Frontal cortex (tissue), 4 donors: ENCODE measurements around the gene TFF3. TPM values are rescaled to one million over a fixed set of nuclear protein-coding genes. Genes with fewer than 3 reads are reported as not detected.

Experiments
- DNase-seq, 2 donors: peaks; one replicate each; pipeline ENCODE4 v3.0.0; 2012; ENCODE audit warnings: low spot score in 2 of 2
- FAIRE-seq: peaks from 2 replicates; lab custom pipeline; 2012; peaks lifted over from hg19 to GRCh38; lab: Jason Lieb, UNC
- total RNA-seq: library from RNA; depleted of rRNA; stranded (reverse); fragments of >200 nt; gene quantifications from one replicate; pipeline ENCODE4 v1.2.3, GENCODE V29; 2014
- donor health status: control.
- donor health status: control.
- donor health status: control.

The TFF3 gene
- total RNA-seq, 1 donor from 2014 or later = not detected

DNA sequence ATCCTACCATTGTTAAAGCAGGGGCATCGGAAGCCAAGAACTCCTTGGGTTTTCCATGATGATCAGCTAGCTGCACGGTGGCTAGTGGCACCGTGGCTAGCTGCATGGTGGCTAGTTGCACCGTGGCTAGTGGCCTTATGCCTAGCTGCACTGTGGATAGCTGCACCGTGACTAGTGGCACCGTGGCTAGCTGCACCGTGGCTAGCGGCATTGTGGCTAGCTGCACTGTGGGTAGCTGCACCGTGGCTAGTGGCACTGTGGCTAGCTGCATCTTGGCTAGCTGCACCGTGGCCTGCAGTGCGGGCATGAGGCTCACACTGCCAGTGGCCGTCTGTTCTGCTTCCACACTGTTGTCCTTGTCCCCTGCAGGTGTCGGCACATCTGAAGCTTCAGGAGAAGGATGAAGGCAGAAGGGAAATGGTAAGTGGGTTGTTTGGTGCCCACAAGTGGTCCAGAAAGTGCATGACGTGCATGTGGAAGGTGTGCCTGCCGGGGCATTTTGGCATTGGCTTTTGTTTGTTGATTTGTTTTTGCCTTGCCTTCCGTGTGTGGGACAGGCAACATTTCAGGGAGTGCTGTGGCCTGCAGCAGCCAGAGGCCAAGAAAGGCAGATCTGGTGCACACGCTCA is 38.6 kb downstream of the TFF3 start:
- FAIRE-seq (no peak), DNase-seq (no peak)

DNA sequence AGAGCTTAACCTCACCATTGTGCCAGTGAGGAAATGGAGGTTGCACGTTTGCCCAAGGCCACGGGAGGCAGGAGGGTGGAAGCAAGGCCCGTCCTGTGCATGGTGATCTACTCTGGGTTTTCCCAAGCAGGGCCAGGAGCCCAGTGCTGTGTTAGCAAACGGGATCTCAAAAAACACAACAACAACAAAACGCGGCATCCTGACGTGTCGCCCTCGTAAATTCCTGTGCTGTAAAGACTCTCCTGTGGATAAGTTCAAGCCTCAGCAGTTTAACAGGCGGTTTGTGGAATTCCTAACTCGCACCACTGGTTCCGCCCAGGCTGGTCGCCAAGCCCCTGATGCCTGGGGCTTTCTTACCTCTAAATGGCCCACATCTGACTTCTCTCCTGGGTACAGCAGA is 39.1 kb downstream of the TFF3 start:
- DNase-seq (no peak), FAIRE-seq (no peak)

DNA sequence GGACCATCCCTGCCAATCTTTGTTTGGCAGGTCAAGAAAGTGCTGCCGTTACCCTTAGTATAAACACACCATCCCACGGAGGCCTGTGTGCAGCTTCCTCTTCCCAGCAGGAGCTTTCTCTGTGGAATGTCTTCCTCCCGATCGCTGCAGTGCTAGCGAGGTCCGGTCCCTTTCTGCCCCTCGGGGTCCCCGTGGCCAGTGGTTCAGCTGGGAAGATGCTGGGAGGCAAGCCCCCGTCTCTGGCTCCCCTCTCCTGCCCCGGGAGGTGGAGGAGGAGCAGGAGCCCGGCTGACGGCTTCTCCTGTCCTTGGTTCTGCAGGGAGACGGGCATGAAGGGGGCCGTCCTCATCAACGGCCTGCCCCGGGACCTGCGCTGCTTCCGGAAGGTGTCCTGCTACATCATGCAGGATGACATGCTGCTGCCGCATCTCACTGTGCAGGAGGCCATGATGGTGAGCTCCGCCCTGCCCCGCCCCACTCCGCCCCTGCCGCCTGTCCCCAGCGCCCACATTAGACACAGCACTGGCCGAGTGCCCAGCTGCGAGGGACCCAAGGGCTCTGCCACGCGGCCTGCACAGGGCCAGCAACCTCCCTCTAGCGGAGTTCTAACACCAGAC is 42.1 kb downstream of the TFF3 start:
- no peak for DNase-seq
- FAIRE-seq = no peak

DNA sequence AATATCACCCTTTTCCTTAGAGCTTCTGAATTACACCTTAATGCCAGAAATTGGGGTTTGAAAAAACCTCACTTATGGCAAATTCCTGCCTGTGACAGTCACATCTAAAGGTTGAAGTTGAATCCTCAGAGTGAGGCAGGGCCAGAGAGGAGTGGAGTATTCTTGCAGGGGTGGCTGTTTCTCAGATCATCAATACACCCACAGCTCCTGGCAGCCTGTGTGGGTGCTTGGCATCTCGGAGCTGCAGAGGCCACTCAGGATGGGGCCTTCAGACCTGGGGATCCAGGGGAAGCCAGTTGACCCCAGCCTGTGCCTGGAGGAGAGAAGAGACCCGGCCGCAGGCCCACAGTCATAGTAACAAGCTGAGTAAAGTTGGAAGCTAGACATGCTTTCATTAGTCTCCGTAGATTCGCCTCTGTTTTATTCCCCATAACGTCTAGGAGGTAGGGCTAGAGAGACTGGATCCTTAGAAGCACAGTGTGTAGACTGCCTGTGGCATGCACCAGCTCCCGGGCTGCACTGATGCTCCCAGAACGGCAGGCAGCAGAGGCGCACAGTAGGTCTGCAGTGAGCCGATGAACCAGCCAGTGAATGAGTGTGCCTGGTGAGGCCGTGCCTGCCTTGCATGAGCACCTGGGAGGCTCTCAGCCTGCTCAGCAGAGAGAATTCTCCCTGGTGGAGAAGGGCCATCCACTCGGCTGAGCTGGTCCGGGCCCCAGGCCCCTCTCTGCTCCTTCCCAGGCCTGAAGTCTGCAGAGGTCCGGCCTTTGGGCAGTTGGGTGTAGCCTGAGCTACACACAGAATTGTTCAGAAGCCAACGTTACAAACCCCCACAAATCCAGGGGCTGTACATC is 42.9 kb downstream of the TFF3 start:
- FAIRE-seq (no peak), DNase-seq (no peak)

DNA sequence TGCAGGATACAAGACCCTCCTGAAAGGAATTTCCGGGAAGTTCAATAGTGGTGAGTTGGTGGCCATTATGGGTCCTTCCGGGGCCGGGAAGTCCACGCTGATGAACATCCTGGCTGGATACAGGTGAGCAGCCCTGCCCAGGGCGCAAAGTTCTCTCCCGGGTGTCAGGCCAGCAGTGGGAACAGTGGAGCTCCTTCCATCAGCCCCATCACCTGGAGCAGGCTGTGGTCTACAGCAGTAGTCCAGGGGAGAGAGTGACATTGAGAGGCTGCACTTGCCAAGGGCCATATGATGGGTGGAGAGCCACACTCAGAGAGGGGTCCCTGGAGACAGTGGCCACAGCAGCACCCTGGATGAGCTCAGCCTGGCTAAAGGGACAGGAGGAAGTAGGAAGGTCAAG is 44.1 kb downstream of the TFF3 start:
- FAIRE-seq (no peak), DNase-seq (no peak)

DNA sequence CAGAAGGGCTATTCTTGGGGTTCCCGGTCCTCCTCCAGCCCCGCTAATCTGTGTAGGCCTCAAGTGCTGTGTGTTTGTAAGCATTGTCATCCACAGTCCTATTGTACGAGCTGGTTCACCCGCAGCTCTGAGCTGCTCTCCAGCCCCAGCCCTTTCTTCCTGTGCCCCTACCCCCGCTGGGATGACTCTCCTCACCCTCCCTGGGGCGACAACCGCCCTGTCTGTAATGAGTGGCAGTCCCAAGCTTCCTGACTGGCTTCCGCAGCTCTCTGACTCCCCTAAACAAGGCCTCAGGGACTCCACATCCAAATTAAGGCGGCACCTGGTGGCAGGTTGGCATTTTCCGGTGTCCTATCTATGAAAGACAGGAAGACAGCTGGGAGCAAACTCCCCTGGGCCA is 45.8 kb downstream of the TFF3 start:
- no peak for DNase-seq
- FAIRE-seq = no peak

DNA sequence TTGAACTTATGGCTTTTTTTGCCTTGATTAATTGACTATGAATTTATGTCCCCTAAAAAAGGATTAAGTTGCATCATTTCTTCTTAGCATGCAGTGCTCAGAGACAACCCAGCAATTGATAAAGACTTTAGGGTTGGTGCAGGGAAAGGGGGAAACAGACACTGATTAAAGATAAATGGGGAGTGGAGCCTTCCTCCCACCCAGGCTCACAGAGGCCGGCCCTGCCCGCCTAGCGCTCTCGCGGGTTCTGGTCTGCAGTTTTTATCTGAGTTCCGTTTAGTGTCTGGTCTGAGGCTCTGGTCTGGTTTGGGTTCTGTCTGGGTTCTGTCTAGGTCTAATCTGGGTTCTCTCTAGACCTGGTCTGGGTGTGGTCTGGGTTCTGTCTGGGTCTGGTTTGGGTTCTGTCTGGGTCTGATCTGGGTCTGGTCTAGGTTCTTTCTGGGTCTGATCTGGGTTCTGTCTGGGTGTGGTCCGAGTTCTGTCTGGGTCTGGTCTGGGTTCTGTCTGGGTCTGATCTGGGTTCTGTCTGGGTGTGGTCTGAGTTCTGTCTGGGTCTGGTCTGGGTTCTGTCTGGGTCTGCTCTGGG is 48.1 kb downstream of the TFF3 start:
- FAIRE-seq (no peak), DNase-seq (no peak)

DNA sequence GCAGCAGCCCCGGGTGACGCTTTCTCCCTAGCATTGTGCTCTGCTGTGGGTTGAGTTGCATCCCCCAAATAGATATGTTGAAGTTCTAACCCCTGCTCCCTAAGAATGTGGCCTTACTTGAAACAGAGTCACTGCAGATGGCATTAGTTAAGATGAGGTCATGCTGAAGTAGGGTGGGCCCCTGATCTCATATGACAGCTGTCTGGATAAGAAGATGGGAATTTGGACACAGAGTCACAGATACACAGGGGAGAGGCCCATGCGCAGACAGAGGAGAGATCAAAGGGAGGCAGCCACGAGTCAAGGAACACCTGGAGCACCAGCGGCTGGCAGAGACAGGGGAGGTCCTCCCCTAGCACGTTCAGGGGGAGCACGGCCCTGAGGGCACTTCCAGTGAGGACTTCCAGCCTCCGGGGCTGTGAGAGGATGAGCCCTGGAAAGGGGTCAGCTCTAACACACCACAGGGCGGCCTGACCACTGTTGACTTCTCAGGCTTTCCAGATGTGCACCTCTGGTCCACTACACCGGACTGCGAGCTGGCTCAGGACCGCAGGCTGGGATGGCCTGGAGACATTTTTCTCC is 49.9 kb downstream of the TFF3 start:
- FAIRE-seq (no peak), DNase-seq (no peak)

DNA sequence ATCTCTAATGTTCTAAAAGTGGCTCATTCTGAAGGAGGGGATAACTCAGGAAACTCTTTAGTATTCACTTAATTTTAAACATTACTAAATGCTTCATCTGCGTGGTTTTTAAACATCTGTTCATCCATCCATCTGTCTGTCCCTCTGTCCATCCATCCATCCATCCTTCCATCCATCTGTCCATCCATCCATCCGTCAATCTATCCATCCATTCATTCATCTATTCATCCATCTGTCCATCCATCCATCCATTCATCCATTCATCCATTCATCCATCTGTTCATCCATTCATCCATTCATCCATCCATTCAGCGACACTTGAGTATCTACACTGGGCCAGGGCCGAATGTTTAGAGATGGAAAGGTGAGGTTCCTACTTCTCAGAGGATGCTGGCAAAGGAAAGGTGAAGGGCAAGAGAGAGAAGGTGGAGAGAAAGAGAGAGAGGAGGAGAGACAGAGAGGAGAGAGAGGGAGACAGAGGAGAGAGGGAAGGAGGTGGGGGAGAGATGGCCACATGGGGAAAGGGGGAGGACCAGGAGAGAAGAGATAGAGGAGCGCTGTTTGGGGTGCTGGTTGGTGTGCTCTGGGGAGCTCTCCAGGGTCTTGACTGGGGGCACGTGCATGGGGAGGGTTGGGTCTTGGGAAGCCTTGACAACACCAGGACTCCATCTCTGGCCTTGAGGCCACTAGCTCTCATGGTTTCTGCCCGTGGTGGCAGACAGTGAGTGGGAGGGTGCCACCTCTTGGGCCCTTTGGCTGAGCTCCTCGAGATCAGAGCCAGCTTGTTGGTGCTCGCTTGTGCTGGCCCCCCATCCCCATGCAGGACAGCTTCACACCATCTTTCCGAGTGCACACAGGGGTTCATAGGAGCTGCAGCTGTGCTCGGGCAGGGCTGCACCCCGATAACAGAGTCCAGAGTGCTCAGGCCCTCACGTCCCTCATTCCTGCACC is 50.7 kb downstream of the TFF3 start:
- DNase-seq = no peak
- no peak for FAIRE-seq

DNA sequence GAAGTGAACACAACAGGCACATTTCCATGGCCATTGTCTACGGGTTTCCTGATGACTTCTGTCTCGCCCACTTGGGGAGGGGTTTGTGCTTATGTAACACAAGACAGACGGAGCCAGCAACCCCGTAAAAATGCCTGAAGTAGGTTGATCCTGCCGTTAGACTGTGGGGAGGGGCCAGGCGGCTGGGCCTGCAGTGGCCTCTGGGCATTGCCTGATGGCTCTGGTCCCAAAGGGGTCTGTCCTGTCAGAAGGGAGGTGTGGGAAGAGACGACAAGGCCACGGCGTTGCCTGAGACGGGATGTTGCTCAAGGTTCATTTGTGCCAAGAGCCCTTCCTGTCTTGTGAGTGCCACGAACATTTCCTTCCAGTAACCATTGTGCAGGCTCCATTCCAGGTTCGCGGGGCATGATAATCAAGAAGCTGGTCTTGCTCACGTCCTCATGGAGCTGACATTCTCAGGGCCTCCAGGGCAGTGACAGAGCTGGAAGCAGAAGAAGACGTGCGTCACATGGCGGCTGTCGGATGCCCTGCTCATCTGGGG is 51.5 kb downstream of the TFF3 start:
- FAIRE-seq (no peak), DNase-seq (no peak)

DNA sequence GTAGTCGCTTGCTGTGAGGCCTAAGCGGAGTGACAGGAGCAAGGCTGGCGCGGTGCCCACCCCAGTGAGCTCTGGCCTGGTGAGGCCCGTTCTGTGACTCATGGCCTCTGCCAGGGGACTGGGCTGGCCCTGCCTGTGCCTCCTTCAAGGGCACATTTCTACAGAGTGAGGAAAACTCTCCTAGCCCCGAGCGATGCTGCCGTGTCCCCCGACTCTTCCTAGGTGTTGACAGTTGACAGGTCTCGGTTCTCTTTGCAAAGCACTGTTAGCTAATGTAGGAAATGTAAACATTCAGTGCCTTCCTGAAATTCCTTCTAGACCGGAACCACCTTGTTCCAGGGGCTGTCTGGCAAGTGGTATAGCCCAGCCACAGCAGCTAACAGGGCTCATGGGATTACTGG is 52.4 kb downstream of the TFF3 start:
- DNase-seq = no peak

DNA sequence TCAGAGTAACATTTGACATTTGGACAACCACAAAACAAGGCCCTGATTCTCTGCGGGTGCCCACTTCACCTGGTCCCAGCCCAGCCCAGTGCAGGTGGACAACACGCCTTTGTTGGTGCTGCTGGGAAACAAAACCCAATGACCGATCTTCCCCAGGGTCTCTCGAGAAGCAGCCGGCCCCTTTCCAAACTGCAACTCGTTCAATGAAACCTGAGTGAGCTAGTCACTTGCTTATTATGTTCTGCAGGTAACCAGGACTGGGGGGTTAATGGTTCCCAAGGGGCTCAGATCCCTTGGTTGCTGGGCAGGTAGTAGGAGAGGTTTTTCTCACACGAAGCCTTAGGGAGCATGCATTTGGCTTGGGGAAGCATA is 53.4 kb downstream of the TFF3 start:
- FAIRE-seq (no peak), DNase-seq (no peak)

More for the DNA sequence above, 52.4 kb downstream of the TFF3 start:
- no peak for FAIRE-seq

Other genes starting within 250 kb of the TFF3 start
- not detected for gene UMODL1, start 244.1 kb downstream of the TFF3 start, total RNA-seq
- 13.0 TPM for gene ABCG1, start 96.3 kb downstream of the TFF3 start, total RNA-seq
- gene TFF2, start 35.6 kb upstream of the TFF3 start, total RNA-seq = not detected
- not detected for gene TFF1, start 51.1 kb upstream of the TFF3 start, total RNA-seq
- gene TMPRSS3, start 80.6 kb upstream of the TFF3 start, total RNA-seq = not detected
- not detected for gene UBASH3A, start 88.5 kb upstream of the TFF3 start, total RNA-seq
- gene RSPH1, start 180.8 kb upstream of the TFF3 start, total RNA-seq = 0.41 TPM
- 32.2 TPM for gene SLC37A1, start 198.4 kb upstream of the TFF3 start, total RNA-seq